CD14-positive monocyte (primary cell): ENCODE data around the gene ERGIC1. TPM values are rescaled to one million over a fixed set of nuclear protein-coding genes. Genes with fewer than 3 reads are reported as not detected.

Experiments used
- DNase-seq, 3 donors: peaks; one replicate each; pipeline ENCODE4 v3.0.0-alpha.2; 2011 to 2022
- H2AFZ ChIP-seq: 2 replicates; pipeline ENCODE4 v1.6.0; 2012; ENCODE audit warnings: mild to moderate bottlenecking, low read depth, low read length, inconsistent platforms; ENCODE audit not compliant: insufficient read depth, poor library complexity, severe bottlenecking
- H3K27ac ChIP-seq, 2 donors: 1 replicate in 1 of 2; 2 replicates in 1 of 2; pipeline ENCODE4 v1.5.1; 2012 to 2013; ENCODE audit warnings: low read length in 2 of 2, control low read depth in 1 of 2, inconsistent platforms in 1 of 2, low read depth in 1 of 2, mild to moderate bottlenecking in 1 of 2
- H3K27me3 ChIP-seq, 2 donors: one replicate each; pipeline versions ENCODE4 v1.6.0 to v1.6.1; 2011 to 2013; ENCODE audit warnings: low read length in 2 of 2; ENCODE audit not compliant: control insufficient read depth in 2 of 2, insufficient read depth in 2 of 2
- H3K36me3 ChIP-seq, 2 donors: replicated peaks in 1 of 2; 1 replicate in 1 of 2; 2 replicates in 1 of 2; pipeline versions ENCODE4 v1.5.1 to v1.6.1; 2012 to 2013; ENCODE audit warnings: low read length in 2 of 2, control low read depth in 1 of 2, inconsistent platforms in 1 of 2, mild to moderate bottlenecking in 1 of 2; ENCODE audit not compliant: insufficient read depth in 2 of 2, control insufficient read depth in 1 of 2
- H3K4me1 ChIP-seq, 2 donors: 1 replicate in 1 of 2; 2 replicates in 1 of 2; pipeline versions ENCODE4 v1.5.1 to v1.6.1; 2012 to 2013; ENCODE audit warnings: low read length in 2 of 2, control low read depth in 1 of 2, inconsistent platforms in 1 of 2, mild to moderate bottlenecking in 1 of 2, moderate library complexity in 1 of 2; ENCODE audit not compliant: insufficient read depth in 2 of 2, control insufficient read depth in 1 of 2
- H3K4me2 ChIP-seq: replicated peaks from 2 replicates; pipeline ENCODE3; 2012; ENCODE audit warnings: low read length, moderate library complexity, mild to moderate bottlenecking; ENCODE audit not compliant: poor library complexity, severe bottlenecking; ENCODE audit errors: extremely low read depth
- H3K4me3 ChIP-seq, 3 experiments: fragments of 200-600 bp in 1 of 3; sonication (generic) in 1 of 3; replicated peaks in 1 of 3; 1 replicate in 2 of 3; 2 replicates in 1 of 3; pipeline ENCODE4 v1.5.1; 2011 to 2013; ENCODE audit warnings: low read length in 3 of 3, mild to moderate bottlenecking in 3 of 3, control low read depth in 2 of 3, low read depth in 2 of 3, inconsistent platforms in 1 of 3, moderate library complexity in 1 of 3
- H3K79me2 ChIP-seq: 2 replicates; pipeline ENCODE4 v1.6.0; 2012; ENCODE audit warnings: mild to moderate bottlenecking, control low read depth, inconsistent platforms, low read length, moderate library complexity; ENCODE audit not compliant: insufficient read depth
- H3K9ac ChIP-seq: 2 replicates; pipeline ENCODE4 v1.6.0; 2017; ENCODE audit warnings: low read length, mild to moderate bottlenecking; ENCODE audit not compliant: insufficient read depth, poor library complexity, severe bottlenecking
- H3K9me3 ChIP-seq, 2 donors: replicated peaks in 1 of 2; 1 replicate in 1 of 2; 2 replicates in 1 of 2; pipeline versions ENCODE4 v1.5.1 to v1.6.1; 2012 to 2013; ENCODE audit warnings: low read length in 2 of 2, control low read depth in 1 of 2; ENCODE audit not compliant: control insufficient read depth in 1 of 2, insufficient read depth in 1 of 2
- H4K20me1 ChIP-seq: 2 replicates; pipeline ENCODE4 v1.6.0; 2012; ENCODE audit warnings: mild to moderate bottlenecking, low read length, control low read depth, moderate library complexity; ENCODE audit not compliant: insufficient read depth
- H3K27ac Mint-ChIP-seq, 7 donors: one replicate each; pipeline ENCODE4 v1.8.0; 2020; ENCODE audit warnings: mild to moderate bottlenecking in 7 of 7, mixed read lengths in 7 of 7, moderate library complexity in 6 of 7, inconsistent platforms in 2 of 7
- H3K27me3 Mint-ChIP-seq, 3 donors: one replicate each; pipeline ENCODE4 v1.8.0; 2021 to 2022; ENCODE audit warnings: low read depth in 3 of 3, mild to moderate bottlenecking in 3 of 3, mixed read lengths in 3 of 3, moderate library complexity in 3 of 3, inconsistent platforms in 1 of 3
- H3K36me3 Mint-ChIP-seq, 2 donors: one replicate each; pipeline ENCODE4 v1.8.0; 2020; ENCODE audit warnings: mixed read lengths in 2 of 2, inconsistent platforms in 1 of 2, mild to moderate bottlenecking in 1 of 2
- H3K4me1 Mint-ChIP-seq: one replicate; pipeline ENCODE4 v1.8.0; 2020; ENCODE audit warnings: mild to moderate bottlenecking, mixed read lengths
- H3K4me3 Mint-ChIP-seq, 2 donors: one replicate each; pipeline ENCODE4 v1.8.0; 2020; ENCODE audit warnings: mild to moderate bottlenecking in 2 of 2, mixed read lengths in 2 of 2, moderate library complexity in 1 of 2
- H3K9me3 Mint-ChIP-seq, 7 donors: one replicate each; pipeline ENCODE4 v1.8.0; 2020 to 2022; ENCODE audit warnings: mixed read lengths in 7 of 7, mild to moderate bottlenecking in 6 of 7, moderate library complexity in 6 of 7, inconsistent platforms in 2 of 7
- CTCF ChIP-seq: fragments of 200-600 bp; IDR thresholded peaks from one replicate; pipeline ENCODE4 v1.8.0; 2022; ENCODE audit warnings: antibody characterized with exemption, mild to moderate bottlenecking
- WGBS: methylation state at CpG from one replicate; pipeline ENCODE4 v1.1.5; 2013; ENCODE audit warnings: missing lambda C conversion rate; ENCODE audit not compliant: insufficient coverage; 5-methylcytosine and 5-hydroxymethylcytosine counted together
- intact Hi-C, 2 donors: fragments of 100-400 bp; cut with micrococcal nuclease; formaldehyde crosslinking; loops; one replicate each; pipeline versions ENCODE4 v1.15.0 to v1.15.1; 2023
- polyA plus RNA-seq, 3 donors: library from polyadenylated mRNA; depleted of rRNA in 1 of 3; unstranded in 2 of 3; stranded (reverse) in 1 of 3; fragments of 300-500 nt in 2 of 3; fragments of >200 nt in 1 of 3; fragmentation: Illumina TruSeq in 2 of 3; gene quantifications; 1 replicate in 2 of 3; 2 replicates in 1 of 3; pipeline ENCODE4 v1.2.3, GENCODE V29; 2012 to 2021

ERGIC1 gene
- polyA plus RNA-seq, 3 donors = 28.3 to 76.2 (median 34.1) TPM

GRCh38 chr5:172819569-172819968, 14.5 kb upstream of the ERGIC1 start:
- Mint-ChIP-seq H3K36me3 (peaks cover 0 to 2% of the 10 kb centered on the region in 2 donors), H3K27ac (no peak overlapping the region), H3K9me3 (peaks cover 0 to 5% (median 0%) of the 10 kb centered on the region in 7 donors), H3K4me1 (peaks cover 24% of the 10 kb centered on the region), H3K4me3 (no peak overlapping the region), H3K27me3 (peaks cover 1 to 12% (median 3%) of the 10 kb centered on the region in 3 donors)
- no peaks in the 10 kb centered on the region for H3K9me3 ChIP-seq
- no peak for DNase-seq
- H3K4me2 ChIP-seq = no peak overlapping the region
- no peak for TF ChIP-seq CTCF
- no peaks in the 10 kb centered on the region for H3K36me3 ChIP-seq
- H3K27ac ChIP-seq = no peak overlapping the region
- intact Hi-C loops = no loop called here
- H3K4me3 ChIP-seq = no peak overlapping the region
- H3K27me3 ChIP-seq = no peaks in the 10 kb centered on the region
- peaks cover 13 to 18% of the 10 kb centered on the region in 2 donors for H3K4me1 ChIP-seq
- WGBS = no CpG with 5 or more reads among the region's 3 CpGs
- no peak overlapping the region for H2AFZ ChIP-seq
- H3K79me2 ChIP-seq = no peaks in the 10 kb centered on the region
- H3K9ac ChIP-seq = no peak overlapping the region
- H4K20me1 ChIP-seq = no peaks in the 10 kb centered on the region

- H3K27me3 ChIP-seq = no peaks in the 10 kb centered on the region
- H3K27ac ChIP-seq = no peak overlapping the region
- H3K36me3 ChIP-seq = no peaks in the 10 kb centered on the region
- peak overlapping the region in 2 of 7 donors; percentile 30 to 36 for H3K27ac Mint-ChIP-seq
- H3K4me1 ChIP-seq = peaks cover 11 to 12% of the 10 kb centered on the region in 2 donors
- DNase-seq = no peak
- peaks cover 22% of the 10 kb centered on the region for H3K4me1 Mint-ChIP-seq
- TF ChIP-seq CTCF = no peak
- intact Hi-C loops = no loop called here
- H3K4me2 ChIP-seq = no peak overlapping the region
- peaks cover 0 to 2% of the 10 kb centered on the region in 2 donors for H3K36me3 Mint-ChIP-seq
- peaks cover under 1 to 9% (median 3%) of the 10 kb centered on the region in 7 donors for H3K9me3 Mint-ChIP-seq
- peaks cover 0 to under 1% of the 10 kb centered on the region in 2 donors for H3K9me3 ChIP-seq
- no peak overlapping the region for H2AFZ ChIP-seq
- 59% methylated on average over 7 of the region's 16 CpGs for WGBS
- H3K4me3 ChIP-seq = no peak overlapping the region
- no peak overlapping the region for H3K9ac ChIP-seq
- no peaks in the 10 kb centered on the region for H3K79me2 ChIP-seq
- no peak overlapping the region for H3K4me3 Mint-ChIP-seq
- no peaks in the 10 kb centered on the region for H4K20me1 ChIP-seq
- H3K27me3 Mint-ChIP-seq = peaks cover 1 to 7% (median 3%) of the 10 kb centered on the region in 3 donors
Observed at GRCh38 chr5:172820046-172820767, 13.8 kb upstream of the ERGIC1 start.
